GM21515 (cell line): ENCODE data around the gene RERE.
"Not testable (repeated sequence)": the region's sequence is repeated elsewhere in the genome, so short reads cannot be mapped to it uniquely, and the experiment has no call there.

Source experiments
- ATAC-seq: cut with Tn5 transposase; IDR thresholded peaks from one replicate; pipeline ENCODE4 v1.9.1; 2021; ENCODE audit not compliant: unreplicated experiment

RERE gene

DNA sequence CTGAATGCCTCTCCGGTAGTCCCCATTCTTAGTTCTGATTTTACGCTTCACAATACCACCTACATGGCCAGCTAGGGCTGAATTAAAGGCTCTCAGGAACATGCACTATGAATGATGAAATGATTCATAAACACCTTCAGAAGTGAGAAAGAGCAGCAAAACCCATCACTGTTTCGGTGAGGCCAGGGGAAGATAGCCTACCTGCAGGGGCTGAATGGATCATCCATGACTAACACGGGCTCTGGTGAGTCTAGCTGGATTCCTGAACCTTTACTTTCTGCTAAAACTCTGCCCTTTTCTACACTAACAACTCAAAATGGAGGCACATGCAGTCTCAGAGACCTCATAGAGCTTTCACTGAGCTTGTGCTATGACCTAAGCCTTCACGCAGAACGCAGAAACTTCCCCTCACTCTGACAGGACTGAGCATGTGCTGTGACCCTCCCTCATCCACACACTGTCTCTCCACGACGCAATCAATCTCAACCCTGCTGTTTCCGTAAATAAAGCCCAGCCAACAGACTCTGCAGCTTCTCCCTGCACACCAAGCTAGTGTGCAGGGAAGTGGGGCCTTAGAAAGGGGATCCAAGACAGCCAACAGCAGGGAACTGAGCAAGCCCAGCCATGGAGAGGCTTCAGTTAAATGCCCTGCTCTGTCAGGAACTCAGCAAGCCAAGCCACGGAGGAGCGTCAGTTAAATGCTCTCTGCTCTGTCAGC, 291.7 kb downstream of the RERE start:
- ATAC-seq: no peak

- no peak for ATAC-seq
These were observed 292.3 kb downstream of the RERE start for GRCh38 chr1:8525216-8525557.

GRCh38 chr1:8524627-8525157, 292.7 kb downstream of the RERE start:
- ATAC-seq: no peak

- no peak for ATAC-seq
These were observed 293.7 kb downstream of the RERE start for GRCh38 chr1:8523666-8524206.

DNA sequence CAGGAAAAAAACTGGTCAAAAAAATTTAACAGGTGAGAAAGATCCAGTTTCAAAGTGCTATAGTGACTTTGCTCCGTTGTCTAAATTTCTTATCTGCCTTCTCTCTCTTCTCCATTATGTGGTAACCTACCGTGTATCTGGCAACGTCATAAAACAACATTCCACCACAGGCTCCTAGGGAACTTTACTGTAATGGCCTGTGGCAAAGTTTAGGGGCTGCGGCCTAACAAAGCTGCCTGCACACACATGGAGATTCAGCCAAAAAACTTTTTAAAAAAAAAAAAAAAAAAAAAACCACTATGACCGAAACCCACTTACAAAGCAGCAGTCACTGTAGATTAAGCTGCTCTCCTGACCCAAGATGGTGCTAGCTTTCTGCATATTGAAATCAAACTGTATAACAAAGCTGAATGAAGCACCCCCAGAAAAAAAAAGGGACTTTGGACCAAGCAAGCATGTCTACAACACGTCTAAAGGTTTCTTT, 296.9 kb downstream of the RERE start:
- ATAC-seq: no peak

- no peak for ATAC-seq
These were observed 298.3 kb downstream of the RERE start for GRCh38 chr1:8519167-8519566.

- ATAC-seq: no peak
These were observed 299.0 kb downstream of the RERE start for GRCh38 chr1:8518490-8518801.

- ATAC-seq: no peak
These were observed 299.6 kb downstream of the RERE start for GRCh38 chr1:8517661-8518489.

GRCh38 chr1:8516793-8517556, 300.5 kb downstream of the RERE start:
- no peak for ATAC-seq

GRCh38 chr1:8516278-8516777, 301.1 kb downstream of the RERE start:
- ATAC-seq: no peak

DNA sequence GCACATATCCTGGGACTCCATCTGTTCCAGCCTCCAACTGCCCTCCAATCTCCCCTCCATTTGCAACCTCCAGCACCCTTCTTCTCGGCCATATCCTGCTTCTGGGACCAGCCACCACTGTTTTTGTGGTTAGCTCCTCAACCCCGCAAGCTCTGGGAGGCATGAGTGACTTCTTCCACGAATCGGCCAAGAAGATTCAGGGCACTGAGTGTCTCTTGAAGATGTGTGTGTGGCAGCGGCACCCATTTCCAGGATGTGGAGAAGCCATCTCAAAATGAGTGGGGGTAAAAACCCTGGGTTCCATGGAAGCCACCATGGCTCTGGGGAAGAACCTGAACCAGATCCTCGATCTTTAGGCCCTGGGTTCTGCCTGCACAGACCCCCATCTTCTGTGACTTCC, 304.9 kb downstream of the RERE start:
- ATAC-seq: no peak

GRCh38 chr1:8510041-8510823, 307.2 kb downstream of the RERE start:
- no peak for ATAC-seq

DNA sequence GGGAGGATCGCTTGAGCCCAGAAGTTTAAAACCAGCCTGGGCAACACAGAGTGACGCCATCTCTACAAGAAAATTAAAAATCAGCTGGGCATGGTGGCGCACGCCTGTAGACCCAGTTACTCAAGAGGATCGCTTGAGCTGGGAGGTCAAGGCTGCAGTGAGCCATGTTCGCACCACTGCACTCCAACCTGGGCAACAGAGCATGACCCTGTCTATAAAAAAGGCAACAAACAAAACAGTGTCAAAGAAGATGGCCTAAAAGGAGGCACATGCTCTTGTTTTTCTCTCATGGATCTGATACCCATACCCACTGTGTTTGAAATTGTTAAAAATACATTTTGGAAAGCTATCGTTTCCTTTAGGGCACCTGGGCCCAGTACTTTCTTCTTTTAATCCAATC, 307.9 kb downstream of the RERE start:
- no peak for ATAC-seq

- no peak for ATAC-seq
These were observed 310.3 kb downstream of the RERE start for GRCh38 chr1:8506995-8507615.

GRCh38 chr1:8506456-8506855, 311.0 kb downstream of the RERE start:
- no peak for ATAC-seq

GRCh38 chr1:8503842-8504241, 313.6 kb downstream of the RERE start:
- ATAC-seq: no peak

GRCh38 chr1:8502949-8503348, 314.5 kb downstream of the RERE start:
- not testable (repeated sequence) for ATAC-seq

- ATAC-seq: no peak
These were observed 320.1 kb downstream of the RERE start for GRCh38 chr1:8497210-8497819.

DNA sequence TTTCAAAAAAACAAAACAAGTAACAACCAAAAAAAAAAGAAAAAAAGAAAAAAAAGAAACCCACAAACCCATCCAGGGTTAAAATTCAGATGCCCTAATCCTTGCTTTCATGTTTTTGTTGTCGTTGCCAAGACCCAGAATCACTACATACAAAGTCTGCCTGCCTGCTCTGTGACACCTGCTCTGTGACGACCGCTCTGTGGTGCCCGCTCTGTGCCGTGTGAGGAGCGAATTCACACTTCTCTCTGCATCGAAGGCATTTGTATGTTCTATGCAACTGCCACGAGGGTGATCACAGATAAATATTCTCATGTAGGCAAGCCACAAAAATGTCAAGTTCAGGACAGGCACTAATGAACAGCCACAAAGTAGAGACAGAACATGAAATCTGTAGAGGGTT, 321.0 kb downstream of the RERE start:
- no peak for ATAC-seq
